Activated CD8-positive, alpha-beta memory T cell treated with anti-CD3 and anti-CD28 coated beads for 24 hours (primary cell): ENCODE measurements around the gene CCND3.

Experiments used
- DNase-seq: peaks from one replicate; pipeline ENCODE4 v3.0.0-alpha.2; 2020

Gene CCND3

DNA sequence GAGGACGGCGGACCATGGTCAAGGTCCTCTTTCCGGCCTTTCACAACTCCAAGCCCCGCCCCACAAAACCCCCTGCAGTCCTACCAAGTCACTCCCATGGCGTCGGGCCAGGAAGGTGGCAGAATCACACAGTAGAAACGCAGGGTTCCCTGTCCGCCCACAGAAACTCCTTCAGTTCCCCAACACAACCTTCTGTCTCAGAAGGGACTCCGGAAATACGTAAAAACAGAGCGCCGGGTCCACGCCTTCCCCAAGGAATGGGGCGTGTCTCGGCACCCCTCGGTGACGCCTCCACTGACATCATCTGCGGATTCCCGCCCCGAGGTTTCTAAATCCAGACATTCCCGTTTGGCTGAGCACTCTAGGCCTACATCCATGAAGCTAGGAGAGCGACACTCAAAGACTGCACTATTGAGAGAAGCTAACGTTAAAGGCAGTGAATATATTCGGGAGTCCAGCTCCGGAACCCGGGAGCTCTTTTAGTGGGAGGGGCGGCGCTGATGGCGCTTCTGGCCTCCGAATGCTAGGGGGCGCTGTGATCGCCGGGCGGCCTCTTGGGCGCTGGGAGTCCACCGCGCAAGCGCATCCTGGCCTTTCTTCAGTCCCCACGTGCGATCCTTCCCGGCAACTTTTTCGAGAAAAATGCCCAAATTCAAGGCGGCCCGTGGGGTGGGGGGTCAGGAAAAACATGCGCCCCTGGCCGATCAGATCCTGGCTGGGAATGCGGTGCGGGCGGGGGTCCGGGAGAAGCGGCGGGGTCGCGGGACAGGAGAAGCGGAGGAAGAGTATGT is 20.5 kb downstream of the CCND3 start, which contains the start of the genes BYSL and MED20:
Gene BYSL (plus strand): TSS at position 579 of the 791 bp plus-strand sequence. CDS start 64 bp downstream, at position 643.
Gene MED20 (minus strand): TSS at position 219 of the 791 bp plus-strand sequence. CDS start 121 bp downstream, at position 98.
- peak; percentile 99 for DNase-seq

GRCh38 chr6:41917528-41917927 is 24.1 kb downstream of the CCND3 start:
- DNase-seq, result no peak

- no peak for DNase-seq
These were observed 26.6 kb downstream of the CCND3 start for GRCh38 chr6:41914869-41915530.

DNA sequence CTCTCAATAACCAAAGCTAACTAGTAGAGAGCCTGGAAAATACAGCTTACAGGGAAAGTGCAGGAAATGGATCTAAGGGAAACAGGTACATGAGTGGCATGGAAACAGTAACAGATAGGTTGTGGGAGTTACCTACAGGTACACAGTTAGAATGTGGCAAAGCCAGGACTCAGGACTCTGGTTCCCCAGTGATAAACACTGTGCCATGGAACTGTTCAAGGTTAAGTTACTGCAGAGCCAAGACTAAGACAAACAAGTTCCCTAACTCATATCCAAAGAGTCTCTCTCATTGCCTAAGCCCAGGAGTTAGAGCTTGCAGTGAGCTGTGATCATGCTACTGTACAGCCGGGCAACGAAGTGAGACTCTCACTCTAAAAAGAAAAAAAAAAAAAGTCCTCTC is 27.3 kb downstream of the CCND3 start:
- DNase-seq, result no peak

GRCh38 chr6:41909727-41910126 is 31.9 kb downstream of the CCND3 start:
- no peak for DNase-seq

- DNase-seq, result peak; percentile 78
These were observed 39.6 kb downstream of the CCND3 start for GRCh38 chr6:41901882-41902519.

GRCh38 chr6:41900861-41901260 is 40.7 kb downstream of the CCND3 start:
- DNase-seq, result no peak

DNA sequence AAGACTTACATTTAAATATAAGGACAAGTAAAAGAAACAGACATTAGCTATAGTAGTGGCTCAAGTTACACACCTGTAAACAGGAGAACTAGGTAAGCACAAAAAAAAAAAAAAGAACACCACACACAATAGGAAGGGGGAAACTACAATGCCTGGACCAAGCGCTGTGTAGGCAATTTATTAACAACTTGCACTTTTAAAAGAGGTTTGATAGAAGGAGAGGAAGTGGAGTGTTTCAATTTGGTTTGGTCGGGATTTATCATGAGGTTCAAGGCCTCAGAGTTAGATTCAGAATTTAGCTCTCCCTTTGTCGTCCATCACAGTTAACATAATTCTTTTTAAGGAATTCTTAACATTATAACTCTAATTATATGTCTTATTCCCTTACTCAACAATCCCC is 45.3 kb downstream of the CCND3 start:
- no peak for DNase-seq

DNA sequence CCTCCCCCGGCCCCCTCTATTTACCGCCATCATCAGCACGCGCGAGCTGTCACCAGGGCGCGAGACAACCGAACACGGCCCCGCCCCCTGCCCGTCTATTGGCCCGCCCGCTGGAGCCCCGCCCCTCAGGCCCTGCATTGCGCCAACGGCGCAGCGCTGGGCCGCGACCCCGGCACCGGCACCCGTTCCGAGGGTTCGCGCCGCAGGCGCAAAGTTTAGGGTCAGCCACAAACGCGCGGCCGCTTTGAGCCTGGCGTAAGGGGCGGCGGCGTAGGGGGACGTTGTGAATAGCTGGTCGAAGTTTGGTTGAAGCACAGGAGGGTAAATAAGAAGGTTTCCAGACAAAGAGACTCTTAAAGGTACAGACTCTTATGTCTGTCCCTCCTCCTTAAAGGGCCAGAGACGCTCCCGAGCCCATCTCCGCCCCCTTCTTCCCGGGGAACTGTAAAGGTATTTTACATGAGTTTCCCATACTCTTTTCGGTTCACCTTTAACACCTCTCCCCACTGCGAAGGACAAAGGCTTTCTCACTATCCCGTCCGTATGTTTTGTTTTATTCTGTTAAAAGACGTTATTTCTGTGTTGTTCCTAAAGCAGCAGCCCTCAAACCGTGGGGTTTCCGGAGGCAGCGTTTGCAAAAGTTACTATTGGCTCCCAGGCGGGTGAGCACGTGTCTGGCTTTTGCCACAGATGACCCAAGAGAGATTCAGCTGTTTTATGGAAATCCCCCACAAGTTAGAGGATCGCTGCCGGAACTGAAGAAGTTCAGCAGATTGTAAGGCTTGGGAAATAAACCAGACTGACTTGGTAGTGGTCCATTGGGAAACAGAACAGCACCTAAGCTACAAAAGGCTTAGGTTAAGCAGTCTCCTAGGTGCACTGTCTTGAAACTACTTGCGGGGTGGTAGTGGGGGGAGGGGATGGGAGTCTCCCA is 46.0 kb downstream of the CCND3 start, which contains the start of gene USP49:
Gene USP49 (minus strand): TSS at position 76 of the 934 bp plus-strand sequence. CDS start 88,392 bp downstream, outside the sequence.
- DNase-seq, result peak; percentile 97

GRCh38 chr6:41894366-41895299 is 47.0 kb downstream of the CCND3 start:
- peak; percentile 61 for DNase-seq

GRCh38 chr6:41892921-41893564 is 48.6 kb downstream of the CCND3 start:
- DNase-seq, result no peak

DNA sequence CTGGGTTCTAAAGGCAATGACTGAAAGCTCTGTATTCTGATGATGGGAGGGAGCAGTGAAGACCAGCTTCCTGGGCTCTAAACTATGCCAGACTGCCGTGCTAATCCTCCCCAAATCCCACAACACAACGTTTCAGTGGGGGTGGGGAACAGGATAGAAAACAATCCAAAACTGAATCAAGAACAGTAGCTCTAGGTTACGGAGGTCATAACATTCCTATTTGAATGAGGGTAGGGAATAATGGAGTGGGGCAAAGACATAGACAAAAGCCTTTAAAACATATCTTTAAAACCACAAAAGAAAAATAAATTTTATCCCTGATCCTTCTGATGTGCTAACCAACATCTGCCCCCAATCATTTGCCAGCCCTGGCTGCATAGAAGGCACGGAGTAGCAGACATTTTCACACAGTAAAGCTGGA is 54.3 kb downstream of the CCND3 start:
- DNase-seq, result no peak

- no peak for DNase-seq
These were observed 55.7 kb downstream of the CCND3 start for GRCh38 chr6:41885930-41886329.

GRCh38 chr6:41884957-41885356 is 56.7 kb downstream of the CCND3 start:
- DNase-seq, result no peak
